ENCODE data around the gene TIMM9. TPM values are rescaled to one million over a fixed set of nuclear protein-coding genes. Genes with fewer than 3 reads are reported as not detected.

Gene TIMM9
- total RNA-seq, 4 donors from 2014 or later: 35.4 to 57.8 (median 47.3) TPM

DNA sequence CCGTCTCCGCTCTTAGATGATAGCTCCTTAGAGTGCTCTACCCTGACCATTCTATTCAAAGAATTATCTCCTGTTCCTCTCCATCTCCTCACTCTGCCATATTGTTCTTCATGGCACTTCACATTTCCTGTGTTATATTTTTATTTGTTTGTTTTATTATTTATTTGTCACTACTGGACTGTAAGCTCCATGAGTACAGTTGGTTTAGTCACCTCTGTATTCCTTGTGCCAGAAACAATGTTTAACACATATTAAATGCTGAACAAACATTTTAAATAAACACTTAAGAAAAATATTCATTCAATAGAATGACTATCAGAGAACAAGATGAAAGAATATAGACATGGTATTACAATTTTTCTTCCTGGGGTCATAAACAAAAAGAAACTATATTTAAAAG, 35.8 kb upstream of the TIMM9 start:
- TF ChIP-seq CTCF (IDR thresholded peaks at IDR 0.05; ENCODE audit: low read depth): no peak

- TF ChIP-seq CTCF (IDR thresholded peaks at IDR 0.05; ENCODE audit: low read depth): no peak
Measured at GRCh38 chr14:58460772-58461171, 33.4 kb upstream of the TIMM9 start.

DNA sequence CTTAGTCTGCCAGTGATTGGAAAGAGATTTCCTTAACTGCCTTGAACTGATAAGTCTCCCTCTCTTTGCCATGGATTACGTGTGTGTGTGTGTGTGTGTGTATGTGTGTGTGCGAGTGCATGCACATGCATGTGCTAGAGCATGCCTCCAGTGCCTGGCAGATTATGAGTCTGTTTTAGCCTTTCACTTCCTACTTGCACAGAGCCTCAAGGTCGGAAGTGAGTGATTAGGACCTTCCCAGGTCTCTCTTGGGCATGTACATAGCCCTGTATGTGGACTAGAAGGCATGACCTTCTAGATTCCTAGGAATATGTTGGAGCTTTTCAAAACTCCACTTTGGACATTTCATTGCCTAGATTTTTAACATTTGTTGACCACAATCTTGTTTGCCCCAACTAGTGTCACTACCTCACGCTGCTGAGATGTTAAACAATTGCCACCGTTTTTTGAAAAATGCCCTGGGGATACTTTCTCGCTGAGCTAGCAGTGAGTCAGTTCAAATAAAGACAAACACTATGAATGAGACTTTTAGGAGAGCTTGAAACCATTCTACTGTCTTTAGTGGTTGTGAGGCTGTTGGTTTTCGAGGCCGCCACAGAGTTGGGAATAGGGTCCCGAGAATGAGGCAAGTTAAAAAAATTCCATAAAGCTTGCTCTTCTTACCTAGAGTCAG, 28.4 kb upstream of the TIMM9 start:
- TF ChIP-seq CTCF (IDR thresholded peaks at IDR 0.05; ENCODE audit: low read depth): no peak

DNA sequence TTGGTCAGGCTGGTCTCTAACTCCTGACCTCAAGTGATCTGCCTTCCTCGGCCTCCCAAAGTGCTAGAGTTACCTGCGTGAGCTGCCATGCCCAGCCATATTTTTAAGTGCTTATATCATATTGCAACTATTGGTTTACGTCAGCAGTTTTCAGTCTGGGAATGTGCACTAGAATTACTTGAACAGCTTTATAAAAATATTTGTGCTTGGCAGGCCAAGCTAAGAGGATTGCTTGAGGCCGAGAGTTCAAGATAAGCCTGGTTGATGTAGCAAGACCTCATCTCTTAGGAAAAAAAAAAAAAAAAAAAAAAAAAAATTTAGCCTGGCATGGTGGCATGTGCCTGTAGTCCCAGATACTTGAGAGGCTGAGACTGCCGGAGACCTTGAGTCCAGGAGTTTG, 17.3 kb upstream of the TIMM9 start:
- no peak for TF ChIP-seq CTCF (IDR thresholded peaks at IDR 0.05; ENCODE audit: low read depth)

- TF ChIP-seq CTCF (IDR thresholded peaks at IDR 0.05; ENCODE audit: low read depth): no peak
Measured at GRCh38 chr14:58439476-58439875, 12.1 kb upstream of the TIMM9 start.

GRCh38 chr14:58430156-58430555, 2.8 kb upstream of the TIMM9 start:
- no peak for TF ChIP-seq CTCF (IDR thresholded peaks at IDR 0.05; ENCODE audit: low read depth)

DNA sequence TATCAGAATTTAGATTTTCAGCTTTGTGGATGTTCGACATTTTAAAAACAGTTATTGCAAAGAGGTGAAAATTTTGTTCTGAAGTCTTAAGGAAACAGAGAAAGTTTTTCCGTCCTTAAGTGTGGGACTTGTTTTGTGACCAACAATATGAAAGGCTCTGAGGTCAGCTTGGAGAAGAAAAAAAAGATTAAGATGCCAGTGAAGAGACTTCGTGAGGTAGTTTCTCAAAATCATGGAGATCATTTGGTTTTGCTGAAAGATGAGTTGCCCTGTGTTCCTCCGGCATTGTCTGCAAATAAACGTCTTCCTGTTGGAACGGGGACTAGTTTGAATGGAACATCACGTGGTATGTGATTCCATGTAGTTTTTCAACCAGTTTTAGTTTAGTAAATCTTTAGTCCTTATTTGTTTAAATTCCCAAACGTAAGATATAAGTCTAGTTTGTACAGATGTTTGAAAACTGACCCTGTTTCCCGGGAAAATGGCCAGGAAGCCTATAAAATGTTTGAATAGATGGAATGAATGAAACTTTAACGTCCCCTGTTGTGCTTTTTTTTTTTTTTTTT, 870 bp upstream of the TIMM9 start:
- no peak for TF ChIP-seq CTCF (IDR thresholded peaks at IDR 0.05; ENCODE audit: low read depth)

Measured in subcutaneous adipose tissue (tissue), 4 donors.